Common myeloid progenitor, CD34-positive (primary cell): ENCODE measurements around the gene HIRIP3.

ENCODE experiments used
- CTCF ChIA-PET: fragments of 350-600 bp; sonication (Branson Sonifier 250); formaldehyde crosslinking; loops from one replicate; lab custom pipeline; 2021; ENCODE audit warnings: antibody characterized with exemption; lab: Charles Lee
- POLR2A ChIA-PET: fragments of 350-600 bp; sonication (Branson Sonifier 250); formaldehyde crosslinking; loops from one replicate; lab custom pipeline; 2021; ENCODE audit warnings: antibody characterized with exemption; lab: Charles Lee
- DNase-seq, 3 donors: peaks; one replicate each; pipeline versions ENCODE4 v3.0.0 to v3.0.0-alpha.2; 2013
- H3K27ac ChIP-seq, 2 experiments: 1 replicate in 1 of 2; 2 replicates in 1 of 2; pipeline ENCODE4 v1.7.0; 2013; ENCODE audit warnings: inconsistent platforms in 2 of 2, low read length in 2 of 2, mild to moderate bottlenecking in 2 of 2, low read depth in 1 of 2, moderate library complexity in 1 of 2; ENCODE audit not compliant: severe bottlenecking in 2 of 2, insufficient read depth in 1 of 2, poor library complexity in 1 of 2
- H3K27me3 ChIP-seq, 5 experiments: replicated peaks in 2 of 5; 1 replicate in 3 of 5; 2 replicates in 2 of 5; pipeline versions ENCODE4 v1.6.1 to v1.7.0; 2013; ENCODE audit warnings: low read length in 4 of 5, mild to moderate bottlenecking in 2 of 5, moderate library complexity in 2 of 5, inconsistent platforms in 1 of 5; ENCODE audit not compliant: insufficient read depth in 5 of 5, control insufficient read depth in 4 of 5
- H3K36me3 ChIP-seq, 4 experiments: 1 replicate in 2 of 4; 2 replicates in 2 of 4; pipeline versions ENCODE4 v1.6.1 to v1.7.0; 2013; ENCODE audit warnings: low read length in 3 of 4, control low read depth in 1 of 4, mild to moderate bottlenecking in 1 of 4; ENCODE audit not compliant: control insufficient read depth in 4 of 4, insufficient read depth in 4 of 4
- H3K4me1 ChIP-seq, 4 experiments: 1 replicate in 3 of 4; 2 replicates in 1 of 4; pipeline versions ENCODE4 v1.6.1 to v1.7.1; 2013; ENCODE audit warnings: low read length in 3 of 4, mild to moderate bottlenecking in 3 of 4, control low read depth in 1 of 4, inconsistent platforms in 1 of 4, moderate library complexity in 1 of 4; ENCODE audit not compliant: control insufficient read depth in 4 of 4, insufficient read depth in 4 of 4; ENCODE audit errors: control extremely low read depth in 1 of 4
- H3K4me3 ChIP-seq, 7 experiments: 1 replicate in 4 of 7; 2 replicates in 3 of 7; pipeline versions ENCODE4 v1.5.1 to v1.7.0; 2013; ENCODE audit warnings: mild to moderate bottlenecking in 7 of 7, low read length in 6 of 7, moderate library complexity in 6 of 7, inconsistent platforms in 2 of 7, low read depth in 2 of 7, control low read depth in 1 of 7; ENCODE audit not compliant: insufficient read depth in 4 of 7, control insufficient read depth in 1 of 7; ENCODE audit errors: extremely low read depth in 1 of 7
- H3K9me3 ChIP-seq, 5 experiments: 1 replicate in 4 of 5; 2 replicates in 1 of 5; pipeline versions ENCODE4 v1.6.1 to v1.7.1; 2013; ENCODE audit warnings: low read length in 4 of 5, mild to moderate bottlenecking in 2 of 5, inconsistent platforms in 1 of 5, low read depth in 1 of 5, moderate library complexity in 1 of 5; ENCODE audit not compliant: control insufficient read depth in 4 of 5, insufficient read depth in 2 of 5; ENCODE audit errors: control extremely low read depth in 1 of 5
- WGBS: methylation state at CpG from one replicate; pipeline ENCODE4 v1.1.5; 2013; ENCODE audit not compliant: insufficient coverage; 5-methylcytosine and 5-hydroxymethylcytosine counted together

The HIRIP3 gene

DNA sequence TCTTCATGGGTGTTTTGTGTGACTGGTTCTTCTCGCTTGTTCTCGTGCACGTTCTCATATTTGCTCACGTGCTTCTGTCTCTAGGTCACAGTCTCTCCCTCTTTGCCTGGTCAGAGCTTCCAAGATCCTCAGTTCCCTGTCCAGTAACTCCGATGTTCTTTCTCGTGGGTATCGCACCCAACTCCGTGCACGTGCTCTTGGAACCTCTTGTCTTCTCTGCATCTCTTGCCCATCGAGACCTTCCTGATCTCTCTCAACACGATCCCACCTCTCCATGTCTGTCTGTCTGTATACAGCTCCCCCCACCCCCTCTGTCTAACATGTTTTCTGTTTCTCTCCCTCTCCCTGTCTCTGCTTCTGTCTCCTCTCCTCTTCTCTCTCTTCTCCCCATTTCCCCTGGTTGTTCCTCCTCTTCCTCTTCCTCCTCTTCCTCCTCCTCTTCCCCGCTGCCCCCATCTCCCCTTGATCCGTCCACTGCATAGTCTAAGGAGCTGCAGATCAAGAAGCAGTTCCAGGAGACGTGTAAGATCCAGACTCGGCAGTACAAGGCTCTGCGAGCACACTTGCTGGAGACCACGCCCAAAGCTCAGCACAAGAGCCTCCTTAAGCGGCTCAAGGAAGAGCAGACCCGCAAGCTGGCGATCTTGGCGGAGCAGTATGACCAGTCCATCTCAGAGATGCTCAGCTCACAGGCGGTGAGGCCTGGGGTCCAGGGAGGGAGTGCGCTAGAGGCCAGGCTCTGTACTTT is 6.1 kb downstream of the HIRIP3 start:
- Histone ChIP-seq H3K36me3 (peaks cover 15 to 97% (median 72%) of the 10 kb centered on the region in 4 experiments), H3K4me1 (peaks cover 0 to 4% (median under 1%) of the 10 kb centered on the region in 4 experiments), H3K27ac (no peak overlapping the region), H3K4me3 (no peak overlapping the region), H3K9me3 (no peaks in the 10 kb centered on the region), H3K27me3 (no peaks in the 10 kb centered on the region)
- POLR2A ChIA-PET = interaction anchor here (0.5 kb wide), 1 partner anchor 53 kb away, joined by 3 read pairs; no protein-coding TSS in a partner anchor
- CTCF ChIA-PET = interaction anchor here (0.8 kb wide), 1 partner anchor 14 kb away, joined by 3 read pairs; no protein-coding TSS in a partner anchor
- no peak for DNase-seq
- WGBS = 98% methylated on average over 18 of the region's 23 CpGs

DNA sequence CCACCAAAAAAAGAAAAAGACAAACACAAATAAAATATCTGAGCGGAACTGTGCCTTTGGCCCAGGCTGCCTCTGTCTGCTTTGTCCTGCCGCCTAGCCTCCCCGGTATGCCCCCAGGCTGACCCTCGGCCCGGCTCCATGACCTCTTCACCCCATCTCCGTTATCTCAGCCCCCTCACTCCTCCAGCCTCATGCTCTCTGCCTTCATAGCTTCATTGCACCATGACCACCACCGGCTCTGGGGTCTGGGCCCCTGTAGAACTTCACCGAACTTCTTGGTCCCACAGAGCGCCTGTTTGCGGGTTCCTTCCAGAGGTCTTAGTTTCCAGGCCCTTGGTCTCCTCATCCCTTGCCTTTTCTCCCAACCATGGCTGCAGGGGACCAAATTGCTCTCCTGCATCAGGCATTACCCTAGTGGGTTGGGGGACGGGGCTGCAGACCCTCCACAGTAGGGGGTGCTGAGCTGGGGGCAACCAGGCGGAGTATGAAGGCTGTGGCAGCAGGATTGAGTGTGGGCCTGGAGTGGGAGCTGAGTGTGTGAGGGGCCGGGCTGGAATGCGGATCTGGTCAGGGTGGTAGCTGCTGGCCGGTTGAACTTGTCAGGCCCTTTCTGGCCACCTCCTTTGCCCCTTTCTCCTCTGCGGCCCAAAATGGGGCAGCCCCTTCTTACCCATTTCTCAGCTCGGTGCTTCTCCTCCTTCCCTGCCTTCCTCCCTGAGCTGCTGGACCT is 6.9 kb downstream of the HIRIP3 start:
- H3K36me3 ChIP-seq = peaks cover 18 to 99% (median 79%) of the 10 kb centered on the region in 4 experiments
- no peak overlapping the region for H3K4me3 ChIP-seq
- POLR2A ChIA-PET = no interaction called here
- H3K27ac ChIP-seq = no peak overlapping the region
- WGBS = 98% methylated on average over 15 of the region's 17 CpGs
- H3K27me3 ChIP-seq = no peaks in the 10 kb centered on the region
- H3K4me1 ChIP-seq = no peaks in the 10 kb centered on the region
- H3K9me3 ChIP-seq = no peaks in the 10 kb centered on the region
- CTCF ChIA-PET = no interaction called here
- DNase-seq = no peak

DNA sequence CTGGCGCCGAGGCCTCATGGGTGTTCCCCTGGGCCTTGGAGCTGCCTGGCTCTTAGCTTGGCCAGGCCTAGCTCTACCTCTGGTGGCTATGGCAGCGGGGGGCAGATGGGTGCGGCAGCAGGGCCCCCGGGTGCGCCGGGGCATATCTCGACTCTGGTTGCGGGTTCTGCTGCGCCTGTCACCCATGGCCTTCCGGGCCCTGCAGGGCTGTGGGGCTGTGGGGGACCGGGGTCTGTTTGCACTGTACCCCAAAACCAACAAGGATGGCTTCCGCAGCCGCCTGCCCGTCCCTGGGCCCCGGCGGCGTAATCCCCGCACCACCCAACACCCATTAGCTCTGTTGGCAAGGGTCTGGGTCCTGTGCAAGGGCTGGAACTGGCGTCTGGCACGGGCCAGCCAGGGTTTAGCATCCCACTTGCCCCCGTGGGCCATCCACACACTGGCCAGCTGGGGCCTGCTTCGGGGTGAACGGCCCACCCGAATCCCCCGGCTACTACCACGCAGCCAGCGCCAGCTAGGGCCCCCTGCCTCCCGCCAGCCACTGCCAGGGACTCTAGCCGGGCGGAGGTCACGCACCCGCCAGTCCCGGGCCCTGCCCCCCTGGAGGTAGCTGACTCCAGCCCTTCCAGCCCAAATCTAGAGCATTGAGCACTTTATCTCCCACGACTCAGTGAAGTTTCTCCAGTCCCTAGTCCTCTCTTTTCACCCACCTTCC is 7.9 kb downstream of the HIRIP3 start:
- Histone ChIP-seq H3K27ac (no peak overlapping the region), H3K36me3 (peaks cover 18 to 99% (median 77%) of the 10 kb centered on the region in 4 experiments), H3K9me3 (no peaks in the 10 kb centered on the region), H3K4me3 (no peak overlapping the region), H3K4me1 (no peaks in the 10 kb centered on the region), H3K27me3 (no peaks in the 10 kb centered on the region)
- WGBS = 99% methylated on average over 28 of the region's 35 CpGs
- CTCF ChIA-PET = interaction anchor here (1.1 to 1.5 kb wide), 3 partner anchors 10 to 19 kb away, joined by 3 to 5 read pairs (median 4); no protein-coding TSS in a partner anchor
- DNase-seq = no peak
- POLR2A ChIA-PET = no interaction called here

DNA sequence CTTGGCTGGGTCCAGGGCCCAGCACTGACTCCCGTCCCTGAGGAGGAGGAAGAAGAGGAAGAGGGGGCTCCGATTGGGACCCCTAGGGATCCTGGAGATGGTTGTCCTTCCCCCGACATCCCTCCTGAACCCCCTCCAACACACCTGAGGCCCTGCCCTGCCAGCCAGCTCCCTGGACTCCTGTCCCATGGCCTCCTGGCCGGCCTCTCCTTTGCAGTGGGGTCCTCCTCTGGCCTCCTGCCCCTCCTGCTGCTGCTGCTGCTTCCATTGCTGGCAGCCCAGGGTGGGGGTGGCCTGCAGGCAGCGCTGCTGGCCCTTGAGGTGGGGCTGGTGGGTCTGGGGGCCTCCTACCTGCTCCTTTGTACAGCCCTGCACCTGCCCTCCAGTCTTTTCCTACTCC is 8.5 kb downstream of the HIRIP3 start:
- CTCF ChIA-PET = interaction anchor here (1.1 to 1.5 kb wide), 3 partner anchors 9 to 20 kb away, joined by 3 to 5 read pairs (median 4); no protein-coding TSS in a partner anchor
- Histone ChIP-seq H3K4me3 (no peak overlapping the region), H3K9me3 (no peaks in the 10 kb centered on the region), H3K4me1 (no peaks in the 10 kb centered on the region), H3K36me3 (peaks cover 16 to 99% (median 77%) of the 10 kb centered on the region in 4 experiments), H3K27ac (no peak overlapping the region), H3K27me3 (no peaks in the 10 kb centered on the region)
- DNase-seq = no peak
- POLR2A ChIA-PET = no interaction called here
- 100% methylated on average over 2 of the region's 5 CpGs for WGBS

DNA sequence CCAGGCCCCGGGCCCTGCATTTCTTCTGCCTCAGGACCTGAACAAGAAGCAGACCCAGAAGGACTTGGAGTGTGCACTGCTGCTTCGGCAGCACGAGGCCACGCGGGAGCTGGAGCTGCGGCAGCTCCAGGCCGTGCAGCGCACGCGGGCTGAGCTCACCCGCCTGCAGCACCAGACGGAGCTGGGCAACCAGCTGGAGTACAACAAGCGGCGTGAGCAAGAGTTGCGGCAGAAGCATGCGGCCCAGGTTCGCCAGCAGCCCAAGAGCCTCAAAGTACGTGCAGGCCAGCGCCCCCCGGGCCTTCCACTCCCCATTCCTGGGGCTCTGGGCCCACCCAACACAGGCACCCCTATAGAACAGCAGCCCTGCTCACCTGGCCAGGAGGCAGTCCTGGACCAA is 9.2 kb downstream of the HIRIP3 start:
- DNase-seq = no peak
- WGBS = 100% methylated on average over 19 of the region's 20 CpGs
- no peaks in the 10 kb centered on the region for H3K27me3 ChIP-seq
- ChIA-PET CTCF (interaction anchor here (0.6 to 1.5 kb wide), 6 partner anchors 9 to 69 kb away, joined by 3 to 5 read pairs (median 3); no protein-coding TSS in a partner anchor), POLR2A (no interaction called here)
- no peaks in the 10 kb centered on the region for H3K9me3 ChIP-seq
- H3K4me3 ChIP-seq = no peak overlapping the region
- no peak overlapping the region for H3K27ac ChIP-seq
- H3K36me3 ChIP-seq = peaks cover 12 to 99% (median 75%) of the 10 kb centered on the region in 4 experiments
- no peaks in the 10 kb centered on the region for H3K4me1 ChIP-seq

DNA sequence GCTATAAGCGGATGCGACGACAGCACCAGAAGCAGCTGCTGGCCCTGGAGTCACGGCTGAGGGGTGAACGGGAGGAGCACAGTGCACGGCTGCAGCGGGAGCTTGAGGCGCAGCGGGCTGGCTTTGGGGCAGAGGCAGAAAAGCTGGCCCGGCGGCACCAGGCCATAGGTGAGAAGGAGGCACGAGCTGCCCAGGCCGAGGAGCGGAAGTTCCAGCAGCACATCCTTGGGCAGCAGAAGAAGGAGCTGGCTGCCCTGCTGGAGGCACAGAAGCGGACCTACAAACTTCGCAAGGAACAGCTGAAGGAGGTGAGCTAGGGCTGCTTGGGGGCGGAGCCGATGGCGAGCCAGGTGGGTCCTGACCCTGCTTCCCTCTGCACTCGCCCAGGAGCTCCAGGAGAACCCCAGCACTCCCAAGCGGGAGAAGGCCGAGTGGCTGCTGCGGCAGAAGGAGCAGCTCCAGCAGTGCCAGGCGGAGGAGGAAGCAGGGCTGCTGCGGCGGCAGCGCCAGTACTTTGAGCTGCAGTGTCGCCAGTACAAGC is 10.1 kb downstream of the HIRIP3 start:
- Histone ChIP-seq H3K9me3 (no peaks in the 10 kb centered on the region), H3K27ac (no peak overlapping the region), H3K27me3 (no peaks in the 10 kb centered on the region), H3K4me1 (no peaks in the 10 kb centered on the region), H3K36me3 (peaks cover 12 to 100% (median 78%) of the 10 kb centered on the region in 4 experiments), H3K4me3 (no peak overlapping the region)
- DNase-seq = no peak
- 98% methylated on average over 26 of the region's 28 CpGs for WGBS
- POLR2A ChIA-PET = no interaction called here
- CTCF ChIA-PET = interaction anchor here (0.7 to 1.5 kb wide), 3 partner anchors 10 to 70 kb away, joined by 3 to 4 read pairs (median 3); no protein-coding TSS in a partner anchor
